Left lung (tissue), 10 donors: ENCODE data around the gene SKIL. TPM values are rescaled to one million over a fixed set of nuclear protein-coding genes. Genes with fewer than 3 reads are reported as not detected.

ENCODE experiments used
- ATAC-seq: fragments of 200-7000 bp; cut with Tn5 transposase; one replicate; pipeline ENCODE4 v1.9.1; 2020; ENCODE audit warnings: moderate library complexity
- DNase-seq, 4 donors: peaks; one replicate each; pipeline ENCODE4 v3.0.0-alpha.2; 2013 to 2020
- H3K27ac ChIP-seq, 2 donors: fragments of 200-600 bp; sonication (generic) in 1 of 2; one replicate each; pipeline versions ENCODE4 v1.5.0 to v1.8.0; 2020 to 2021
- H3K27me3 ChIP-seq, 2 donors: fragments of 200-600 bp; sonication (generic) in 1 of 2; one replicate each; pipeline versions ENCODE4 v1.5.0 to v1.8.0; 2020 to 2021
- H3K36me3 ChIP-seq, 2 donors: fragments of 200-600 bp; sonication (generic) in 1 of 2; one replicate each; pipeline versions ENCODE4 v1.5.0 to v1.8.0; 2020 to 2021
- H3K4me1 ChIP-seq, 2 donors: fragments of 200-600 bp; one replicate each; pipeline ENCODE4 v1.8.0; 2021
- H3K4me3 ChIP-seq, 2 donors: fragments of 200-600 bp; sonication (generic) in 1 of 2; one replicate each; pipeline versions ENCODE4 v1.5.0 to v1.8.0; 2020 to 2021; ENCODE audit warnings: mild to moderate bottlenecking in 1 of 2
- H3K9me3 ChIP-seq, 2 donors: fragments of 200-600 bp; sonication (generic) in 1 of 2; one replicate each; pipeline versions ENCODE4 v1.5.0 to v1.8.0; 2020 to 2021
- CTCF ChIP-seq, 2 donors: fragments of 200-600 bp; sonication (generic) in 1 of 2; IDR thresholded peaks; one replicate each; pipeline versions ENCODE4 v1.5.0 to v1.8.0; 2021; ENCODE audit warnings: antibody characterized with exemption in 2 of 2
- intact Hi-C, 2 donors: fragments of 100-400 bp; cut with DNase I; formaldehyde crosslinking; loops; one replicate each; pipeline versions ENCODE4 v1.11.2 to v1.14.2; 2022
- polyA plus RNA-seq, 6 donors: library from polyadenylated mRNA; unstranded; fragments of 120-200 nt; gene quantifications; one replicate each; pipeline ENCODE4 v1.2.1, GENCODE V29; 2013; ENCODE audit not compliant: insufficient read length in 6 of 6
- total RNA-seq, 2 donors: library from RNA; stranded (reverse); fragmentation: NEBNext Ultra II Directional; extraction: Animal tissue kit (Norgen Biotek cat#: 25700); gene quantifications; one replicate each; pipeline ENCODE4 v1.2.1, GENCODE V29; 2021
- donor health status: DM: no; HTN: yes; CAD: no.
- donor health status: DM: no; HTN: no; CAD: no.

The SKIL gene
- total and polyA plus RNA-seq, 8 donors: 49.7 to 109 (median 58.7) TPM

- Histone ChIP-seq H3K4me3 (no peak overlapping the region), H3K27me3 (no peaks in the 10 kb centered on the region), H3K36me3 (peaks cover 0 to 60% of the 10 kb centered on the region in 2 donors), H3K9me3 (no peaks in the 10 kb centered on the region), H3K27ac (no peak overlapping the region), H3K4me1 (peaks cover 31 to 84% of the 10 kb centered on the region in 2 donors)
- DNase-seq (no peak), ATAC-seq (peak; percentile 66)
- intact Hi-C loops: no loop called here
- no peak for TF ChIP-seq CTCF (IDR thresholded peaks at IDR 0.05)
These were observed 7.5 kb downstream of the SKIL start for GRCh38 chr3:170364965-170365364.

GRCh38 chr3:170367797-170368196 is 10.3 kb downstream of the SKIL start:
- ATAC-seq (no peak), DNase-seq (no peak)
- intact Hi-C loops: no loop called here
- peaks cover 13 to 66% of the 10 kb centered on the region in 2 donors for H3K4me1 ChIP-seq
- no peaks in the 10 kb centered on the region for H3K27me3 ChIP-seq
- H3K4me3 ChIP-seq: no peak overlapping the region
- no peak for TF ChIP-seq CTCF (IDR thresholded peaks at IDR 0.05)
- H3K36me3 ChIP-seq: peaks cover 0 to 46% of the 10 kb centered on the region in 2 donors
- H3K9me3 ChIP-seq: no peaks in the 10 kb centered on the region
- H3K27ac ChIP-seq: no peak overlapping the region

- Histone ChIP-seq H3K27me3 (no peaks in the 10 kb centered on the region), H3K9me3 (no peaks in the 10 kb centered on the region), H3K4me1 (peaks cover 11 to 61% of the 10 kb centered on the region in 2 donors), H3K36me3 (peaks cover 0 to 44% of the 10 kb centered on the region in 2 donors), H3K27ac (no peak overlapping the region), H3K4me3 (no peak overlapping the region)
- intact Hi-C loops: no loop called here
- no peak for TF ChIP-seq CTCF (IDR thresholded peaks at IDR 0.05)
- ATAC-seq: no peak
- no peak for DNase-seq
These were observed 11.4 kb downstream of the SKIL start for GRCh38 chr3:170368921-170369320.

GRCh38 chr3:170372190-170372879 is 14.8 kb downstream of the SKIL start:
- no peaks in the 10 kb centered on the region for H3K9me3 ChIP-seq
- no peak for ATAC-seq
- DNase-seq: no peak
- no peak overlapping the region for H3K4me3 ChIP-seq
- intact Hi-C loops: no loop called here
- peaks cover 5 to 42% of the 10 kb centered on the region in 2 donors for H3K4me1 ChIP-seq
- TF ChIP-seq CTCF (IDR thresholded peaks at IDR 0.05): no peak
- H3K27ac ChIP-seq: no peak overlapping the region
- H3K36me3 ChIP-seq: peaks cover 0 to 29% of the 10 kb centered on the region in 2 donors
- H3K27me3 ChIP-seq: no peaks in the 10 kb centered on the region

- no peak for ATAC-seq
- H3K27me3 ChIP-seq: no peaks in the 10 kb centered on the region
- intact Hi-C loops: no loop called here
- no peak overlapping the region for H3K27ac ChIP-seq
- H3K4me1 ChIP-seq: no peaks in the 10 kb centered on the region
- no peak for TF ChIP-seq CTCF (IDR thresholded peaks at IDR 0.05)
- no peaks in the 10 kb centered on the region for H3K9me3 ChIP-seq
- no peak overlapping the region for H3K4me3 ChIP-seq
- DNase-seq: no peak
- H3K36me3 ChIP-seq: peaks cover 0 to 97% of the 10 kb centered on the region in 2 donors
These were observed 26.1 kb downstream of the SKIL start for GRCh38 chr3:170383567-170383966.
